K562 (cell line): ENCODE measurements around the gene ERCC6. TPM values are rescaled to one million over a fixed set of nuclear protein-coding genes. Genes with fewer than 3 reads are reported as not detected.

Experiments
- CC2D1A ChIP-seq: fragments of 450-650 bp; IDR thresholded peaks from 2 replicates; pipeline ENCODE4 v1.6.1; 2017; ENCODE audit warnings: mild to moderate bottlenecking
- HDAC3 ChIP-seq: fragments of 450-650 bp; IDR thresholded peaks from 2 replicates; pipeline ENCODE4 v1.6.1; 2018; ENCODE audit warnings: borderline replicate concordance, mild to moderate bottlenecking, moderate library complexity; ENCODE audit not compliant: partially characterized antibody
- HDAC6 ChIP-seq: IDR thresholded peaks from 2 replicates; pipeline ENCODE4 v1.6.1; 2012; ENCODE audit warnings: low read depth, mild to moderate bottlenecking, control low read depth, inconsistent platforms, low read length, moderate library complexity
- MGA ChIP-seq: fragments of 450-650 bp; IDR thresholded peaks from 2 replicates; pipeline ENCODE4 v1.6.1; 2016; ENCODE audit warnings: mild to moderate bottlenecking, moderate library complexity
- MLX ChIP-seq, 2 experiments: fragments of 450-650 bp in 1 of 2; sonication (generic) in 1 of 2; formaldehyde crosslinking; conservative IDR thresholded peaks; 2 replicates each; pipeline versions ENCODE4 v1.4.0 to v1.8.1; 2020 to 2022; ENCODE audit warnings: mild to moderate bottlenecking in 1 of 2, missing genetic modification reagents in 1 of 2
- MTA3 ChIP-seq: fragments of 450-650 bp; formaldehyde crosslinking; IDR thresholded peaks from 2 replicates; pipeline ENCODE4 v1.6.1; 2017; ENCODE audit warnings: mild to moderate bottlenecking, borderline replicate concordance
- OTX1 ChIP-seq: fragments of 450-650 bp; formaldehyde crosslinking; IDR thresholded peaks from 2 replicates; pipeline ENCODE4 v1.4.0; 2022; ENCODE audit warnings: mild to moderate bottlenecking
- POLR2H ChIP-seq: IDR thresholded peaks from 2 replicates; pipeline ENCODE4 v1.6.1; 2016; ENCODE audit warnings: missing genetic modification characterization, low read depth, mild to moderate bottlenecking, control low read depth, missing compliant biosample characterization, moderate library complexity
- RBM25 ChIP-seq: fragments of 200-400 bp; formaldehyde crosslinking; IDR thresholded peaks from 2 replicates; pipeline ENCODE4 v1.6.1; 2018; ENCODE audit warnings: low read length, low read depth, moderate library complexity; ENCODE audit not compliant: severe bottlenecking
- SMAD3 ChIP-seq: fragments of 450-650 bp; formaldehyde crosslinking; conservative IDR thresholded peaks from 2 replicates; pipeline ENCODE4 v1.4.0; 2020; ENCODE audit warnings: mild to moderate bottlenecking
- SMARCC2 ChIP-seq: fragments of 450-650 bp; IDR thresholded peaks from 2 replicates; pipeline ENCODE4 v1.6.1; 2017; ENCODE audit warnings: antibody characterized with exemption, moderate library complexity, mild to moderate bottlenecking, low read depth
- THAP12 ChIP-seq: fragments of 250-450 bp; sonication (Bioruptor Pico); IDR thresholded peaks from 2 replicates; pipeline ENCODE4 v1.9.0; 2021; ENCODE audit warnings: mild to moderate bottlenecking, inconsistent platforms
- ZNF133 ChIP-seq: fragments of 250-450 bp; sonication (Bioruptor Pico); IDR thresholded peaks from 2 replicates; pipeline ENCODE4 v1.4.0; 2020; ENCODE audit warnings: mild to moderate bottlenecking
- ZNF146 ChIP-seq: IDR thresholded peaks from one replicate; pipeline ENCODE4 v1.6.1; 2018; ENCODE audit warnings: missing compliant biosample characterization; ENCODE audit not compliant: unreplicated experiment
- polyA plus RNA-seq, 8 experiments: library from polyadenylated mRNA; depleted of rRNA in 4 of 8; stranded (reverse) in 5 of 8; unstranded in 3 of 8; fragments of >200 nt; fragmentation: Nextera tagmentation in 2 of 8; fragmentation: Illumina TruSeq in 1 of 8; extraction: Ambion mirVana in 2 of 8; extraction: Trizol in 1 of 8; gene quantifications; 2 replicates each; pipeline versions ENCODE4 v1.2.1 to v1.2.3, GENCODE V29; 2011 to 2014; ENCODE audit warnings: inconsistent platforms in 1 of 8, missing spikeins in 1 of 8
- total RNA-seq, 7 experiments: library from RNA; depleted of rRNA in 6 of 7; stranded (reverse); fragments of >200 nt in 6 of 7; fragmentation: Illumina TruSeq in 2 of 7; extraction: Trizol in 2 of 7; gene quantifications; 2 replicates each; pipeline versions ENCODE4 v1.2.1 to v1.2.3, GENCODE V29; 2011 to 2021; ENCODE audit warnings: low replicate concordance in 1 of 7

The ERCC6 gene
- total and polyA plus RNA-seq, 9 of the 15 experiments (the other 6 are each of a cell fraction or from before 2014, with no cell fraction given), result 7.8 to 17.7 (median 11.8) TPM

- TF ChIP-seq THAP12 (CRISPR knock-in tag) (no peak), MGA (peak; percentile 84), ZNF146 (no peak), HDAC6 (no peak), HDAC3 (no peak), MLX (CRISPR knock-in tag; conservative IDR thresholded peaks at IDR 0.05) (peak in 1 of 2 experiments; percentile 62; a peak in 1 of 4 replicates), ZNF133 (CRISPR knock-in tag) (no peak), OTX1 (CRISPR knock-in tag) (0 out of 2 replicates have a peak, but pooled peaks have one; percentile 2), SMARCC2 (0 out of 2 replicates have a peak, but pooled peaks have one; percentile 24), CC2D1A (0 out of 2 replicates have a peak, but pooled peaks have one; percentile 22), MTA3 (no peak), POLR2H (tag) (no peak), SMAD3 (CRISPR knock-in tag) (no peak; the same call in 1 of the 2 replicates), RBM25 (no peak)
These were observed 482 bp upstream of the ERCC6 start (continued) for GRCh38 chr10:49539320-49539885.
